Smooth muscle cell (in vitro differentiated cells): ENCODE data around the gene SEMA4F. TPM values are rescaled to one million over a fixed set of nuclear protein-coding genes. Genes with fewer than 3 reads are reported as not detected.

Source experiments
- DNase-seq: peaks from one replicate; lab custom pipeline; 2025; ENCODE audit not compliant: unreplicated experiment; lab: John Stamatoyannopoulos, UW
- H2AFZ ChIP-seq: fragments of 200-600 bp; sonication (generic); 2 replicates; pipeline ENCODE4 v1.6.0; 2016; ENCODE audit warnings: antibody characterized with exemption, low read depth, mild to moderate bottlenecking
- H3F3A ChIP-seq: fragments of 200-600 bp; sonication (generic); 2 replicates; pipeline ENCODE4 v1.6.0; 2017; ENCODE audit warnings: antibody characterized with exemption, low read depth
- H3K27ac ChIP-seq: fragments of 200-600 bp; sonication (generic); 2 replicates; pipeline ENCODE4 v1.5.1; 2016; ENCODE audit warnings: low read depth, mild to moderate bottlenecking
- H3K27me3 ChIP-seq: fragments of 200-600 bp; sonication (generic); 2 replicates; pipeline ENCODE4 v1.6.1; 2016; ENCODE audit warnings: low read depth, mild to moderate bottlenecking
- H3K36me3 ChIP-seq: fragments of 200-600 bp; sonication (generic); 2 replicates; pipeline ENCODE4 v1.5.1; 2016; ENCODE audit warnings: low read depth
- H3K4me1 ChIP-seq: fragments of 200-600 bp; sonication (generic); 2 replicates; pipeline ENCODE4 v1.5.1; 2016; ENCODE audit warnings: low read depth
- H3K4me2 ChIP-seq: fragments of 200-600 bp; sonication (generic); 2 replicates; pipeline ENCODE4 v1.6.0; 2016; ENCODE audit warnings: mild to moderate bottlenecking
- H3K4me3 ChIP-seq: fragments of 200-600 bp; sonication (generic); 2 replicates; pipeline ENCODE4 v1.5.1; 2016; ENCODE audit warnings: mild to moderate bottlenecking
- H3K79me2 ChIP-seq: fragments of 200-600 bp; sonication (generic); 2 replicates; pipeline ENCODE4 v1.6.0; 2016; ENCODE audit warnings: low read depth, mild to moderate bottlenecking
- H3K9ac ChIP-seq: fragments of 200-600 bp; sonication (generic); 2 replicates; pipeline ENCODE4 v1.6.0; 2016; ENCODE audit warnings: low read depth
- H3K9me3 ChIP-seq: fragments of 200-600 bp; sonication (generic); replicated peaks from 2 replicates; pipeline ENCODE4 v1.5.1; 2016; ENCODE audit warnings: low read depth
- H4K20me1 ChIP-seq: fragments of 200-600 bp; sonication (generic); 2 replicates; pipeline ENCODE4 v1.6.0; 2016; ENCODE audit warnings: low read depth
- WGBS: methylation state at CpG from one replicate; pipeline ENCODE4 v1.1.7; 2016; ENCODE audit warnings: low lambda C conversion rate; 5-methylcytosine and 5-hydroxymethylcytosine counted together
- polyA plus RNA-seq: library from polyadenylated mRNA; unstranded; fragments of >200 nt; fragmentation: Nextera tagmentation; extraction: Ambion mirVana; gene quantifications from 2 replicates; pipeline ENCODE4 v1.2.1, GENCODE V29; 2016
- total RNA-seq: library from RNA; depleted of rRNA; stranded (reverse); fragments of >200 nt; gene quantifications from 2 replicates; pipeline ENCODE4 v1.2.3, GENCODE V29; 2014
- TF ChIP-seq, protein P1 (sequence below): fragments of 200-600 bp; sonication (generic); IDR thresholded peaks from 2 replicates; pipeline ENCODE4 v1.5.1; 2017; ENCODE audit warnings: borderline replicate concordance, mild to moderate bottlenecking, antibody characterized with exemption; ENCODE audit not compliant: insufficient read depth, poor library complexity, severe bottlenecking

Gene SEMA4F
- total and polyA plus RNA-seq, 2 experiments from 2014 or later: 8.5 to 16.7 TPM

DNA sequence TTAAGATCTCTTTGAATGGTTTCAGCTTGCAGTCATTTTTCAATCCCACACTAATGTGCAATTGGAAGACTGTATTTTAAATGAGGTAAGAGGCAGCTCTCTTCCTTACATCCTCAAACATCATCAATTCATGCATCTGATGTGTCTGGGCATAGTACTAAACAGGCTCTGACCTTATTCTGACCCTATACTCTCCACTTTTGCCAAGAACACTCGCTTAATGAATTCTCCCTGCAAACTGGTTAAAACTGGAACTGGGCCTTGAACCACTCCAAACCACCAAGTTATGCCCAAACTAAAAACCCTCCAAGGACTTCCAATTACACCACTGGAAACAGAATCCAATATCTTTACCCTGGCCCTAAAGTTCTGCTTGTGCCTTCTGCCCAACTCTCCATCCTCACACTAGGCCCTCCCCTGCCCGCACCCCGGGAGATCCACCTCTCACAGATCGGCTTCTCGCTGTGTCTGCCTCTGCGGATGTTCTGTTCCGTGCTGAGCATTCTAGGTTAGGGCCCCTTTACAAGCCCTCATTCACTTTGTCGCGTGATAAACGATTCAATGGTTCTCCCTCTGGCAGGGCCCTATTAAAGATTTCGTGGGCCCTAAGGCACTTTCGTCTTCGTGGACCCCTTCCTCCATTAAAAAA lies 7.1 kb upstream of the SEMA4F start:
- Histone ChIP-seq H2AFZ (no peak overlapping the region), H3F3A (no peaks in the 10 kb centered on the region), H3K4me3 (no peak overlapping the region), H4K20me1 (no peaks in the 10 kb centered on the region), H3K9me3 (no peaks in the 10 kb centered on the region), H3K4me2 (no peak overlapping the region), H3K4me1 (no peaks in the 10 kb centered on the region), H3K36me3 (no peaks in the 10 kb centered on the region), H3K9ac (no peak overlapping the region), H3K27ac (no peak overlapping the region), H3K79me2 (no peaks in the 10 kb centered on the region), H3K27me3 (peaks cover 8% of the 10 kb centered on the region)
- TF ChIP-seq, protein P1, sequence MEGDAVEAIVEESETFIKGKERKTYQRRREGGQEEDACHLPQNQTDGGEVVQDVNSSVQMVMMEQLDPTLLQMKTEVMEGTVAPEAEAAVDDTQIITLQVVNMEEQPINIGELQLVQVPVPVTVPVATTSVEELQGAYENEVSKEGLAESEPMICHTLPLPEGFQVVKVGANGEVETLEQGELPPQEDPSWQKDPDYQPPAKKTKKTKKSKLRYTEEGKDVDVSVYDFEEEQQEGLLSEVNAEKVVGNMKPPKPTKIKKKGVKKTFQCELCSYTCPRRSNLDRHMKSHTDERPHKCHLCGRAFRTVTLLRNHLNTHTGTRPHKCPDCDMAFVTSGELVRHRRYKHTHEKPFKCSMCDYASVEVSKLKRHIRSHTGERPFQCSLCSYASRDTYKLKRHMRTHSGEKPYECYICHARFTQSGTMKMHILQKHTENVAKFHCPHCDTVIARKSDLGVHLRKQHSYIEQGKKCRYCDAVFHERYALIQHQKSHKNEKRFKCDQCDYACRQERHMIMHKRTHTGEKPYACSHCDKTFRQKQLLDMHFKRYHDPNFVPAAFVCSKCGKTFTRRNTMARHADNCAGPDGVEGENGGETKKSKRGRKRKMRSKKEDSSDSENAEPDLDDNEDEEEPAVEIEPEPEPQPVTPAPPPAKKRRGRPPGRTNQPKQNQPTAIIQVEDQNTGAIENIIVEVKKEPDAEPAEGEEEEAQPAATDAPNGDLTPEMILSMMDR: no peak
- no peak for DNase-seq
- 95% methylated on average over 13 of the region's 13 CpGs for WGBS

DNA sequence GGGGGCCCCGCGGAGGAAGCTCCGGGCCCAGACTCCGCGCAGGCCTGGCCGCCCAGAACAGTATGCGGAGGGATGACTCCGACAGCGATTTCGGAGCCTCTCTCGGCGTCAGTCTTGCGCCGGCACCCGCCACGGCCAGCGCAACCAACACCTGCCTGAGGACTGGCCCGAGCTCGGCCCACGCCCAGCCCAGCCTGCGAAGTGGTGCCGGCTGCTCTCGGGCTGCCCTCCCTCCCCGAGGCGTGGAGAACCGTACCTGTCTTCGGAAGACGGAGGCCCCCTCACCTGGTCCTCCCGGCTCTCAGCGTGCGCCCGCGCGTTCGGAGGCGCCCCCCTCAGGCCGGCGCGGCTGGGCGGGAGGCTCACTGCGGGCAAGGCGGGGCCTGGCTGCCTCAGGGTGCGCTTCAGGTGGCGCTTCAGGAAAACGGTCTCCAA lies 6.0 kb upstream of the SEMA4F start, which contains the start of gene M1AP:
Gene M1AP, minus strand, starts transcription at position 322 of the 435 bp plus-strand sequence. CDS start 8,055 bp downstream, outside the sequence.
- Histone ChIP-seq H3K27me3 (peaks cover 8% of the 10 kb centered on the region), H2AFZ (peak within 1 kb of the TSS; percentile 89), H3K9ac (no peak within 1 kb of the TSS), H3K9me3 (no peaks in the 10 kb centered on the region), H3K36me3 (no peaks in the 10 kb centered on the region), H3K79me2 (no peaks in the 10 kb centered on the region), H3K4me2 (peak within 1 kb of the TSS; percentile 89), H3K27ac (no peak within 1 kb of the TSS), H4K20me1 (no peaks in the 10 kb centered on the region), H3F3A (no peaks in the 10 kb centered on the region), H3K4me3 (peak within 1 kb of the TSS; percentile 52), H3K4me1 (no peaks in the 10 kb centered on the region)
- TF ChIP-seq, protein P1: peak; percentile 25
- WGBS: 7% methylated on average over 44 of the region's 45 CpGs
- no peak for DNase-seq

DNA sequence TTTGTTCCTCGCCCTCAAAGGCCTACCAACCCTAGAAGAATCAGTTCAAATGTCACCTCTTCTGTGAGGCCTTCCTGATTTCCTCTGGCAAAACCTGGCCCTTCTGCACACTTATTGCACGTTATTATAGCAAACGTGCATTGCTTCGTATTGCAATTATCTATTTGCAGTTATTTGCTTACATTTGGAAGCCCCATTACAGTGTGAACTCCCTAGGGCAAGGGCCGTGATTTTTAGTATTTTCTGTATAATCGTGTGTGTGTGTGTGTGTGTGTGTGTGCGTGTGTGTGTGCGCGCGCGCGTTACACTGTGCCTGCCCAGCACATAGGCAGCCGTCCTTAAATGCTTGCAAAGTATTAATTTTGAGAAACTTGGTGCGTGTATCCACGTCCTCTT lies 460 bp upstream of the SEMA4F start:
- H3K27me3 ChIP-seq: peaks cover 3% of the 10 kb centered on the region
- no peaks in the 10 kb centered on the region for H3K9me3 ChIP-seq

More for the DNA sequence above, 460 bp upstream of the SEMA4F start:
- no peak for DNase-seq
- Histone ChIP-seq H3K36me3 (no peaks in the 10 kb centered on the region), H3K9ac (no peak overlapping the region), H3K4me3 (peak overlapping the region; percentile 68), H3K4me1 (peaks cover 7% of the 10 kb centered on the region), H3K27ac (no peak overlapping the region), H3K4me2 (peak overlapping the region; percentile 90), H2AFZ (peak overlapping the region; percentile 48), H3K79me2 (no peaks in the 10 kb centered on the region), H4K20me1 (no peaks in the 10 kb centered on the region), H3F3A (no peaks in the 10 kb centered on the region)
- TF ChIP-seq, protein P1: no peak
- WGBS: 40% methylated on average over 15 of the region's 15 CpGs
